HepG2 (cell line): Measurements from ENCODE around the gene CPXM1. TPM values are rescaled to one million over a fixed set of nuclear protein-coding genes. Genes with fewer than 3 reads are reported as not detected.

Source experiments
- HOXA5 ChIP-seq: sonication (generic); formaldehyde crosslinking; IDR thresholded peaks from 2 replicates; pipeline ENCODE4 v1.4.0; 2020; ENCODE audit warnings: missing genetic modification reagents
- KMT2B ChIP-seq: IDR thresholded peaks from 2 replicates; pipeline ENCODE4 v1.6.1; 2016; ENCODE audit warnings: missing genetic modification reagents, missing compliant biosample characterization
- MAFF ChIP-seq: IDR thresholded peaks from 2 replicates; pipeline ENCODE4 v1.6.1; 2011; ENCODE audit warnings: low read depth, low read length, improper control_type of control experiment
- MXD3 ChIP-seq: IDR thresholded peaks from 2 replicates; pipeline ENCODE4 v1.6.1; 2016; ENCODE audit warnings: mild to moderate bottlenecking, missing biosample characterization, missing genetic modification reagents
- NFIC ChIP-seq: IDR thresholded peaks from 2 replicates; pipeline ENCODE4 v1.6.1; 2012; ENCODE audit warnings: mild to moderate bottlenecking, low read length, inconsistent platforms
- REL ChIP-seq: sonication (generic); formaldehyde crosslinking; conservative IDR thresholded peaks from 2 replicates; pipeline ENCODE4 v1.8.0; 2022; ENCODE audit warnings: mild to moderate bottlenecking, missing genetic modification reagents, moderate library complexity
- SP1 ChIP-seq, 2 experiments: fragments of 450-650 bp in 1 of 2; sonication (generic) in 1 of 2; formaldehyde crosslinking in 1 of 2; IDR thresholded peaks; 2 replicates each; pipeline versions ENCODE4 v1.4.0 to v1.6.1; 2016 to 2020; ENCODE audit warnings: missing genetic modification reagents in 1 of 2
- TEAD2 ChIP-seq: sonication (generic); formaldehyde crosslinking; IDR thresholded peaks from 2 replicates; pipeline ENCODE4 v1.9.0; 2021; ENCODE audit warnings: missing genetic modification reagents
- THAP7 ChIP-seq: sonication (generic); formaldehyde crosslinking; IDR thresholded peaks from 2 replicates; pipeline ENCODE4 v1.8.1; 2023; ENCODE audit warnings: mild to moderate bottlenecking, missing genetic modification reagents
- THYN1 ChIP-seq: sonication (generic); formaldehyde crosslinking; IDR thresholded peaks from 2 replicates; pipeline ENCODE4 v1.8.1; 2023; ENCODE audit warnings: low read depth, mild to moderate bottlenecking, moderate library complexity, missing genetic modification reagents, borderline replicate concordance
- ZFP36L2 ChIP-seq: sonication (generic); formaldehyde crosslinking; IDR thresholded peaks from 2 replicates; pipeline ENCODE4 v1.4.0; 2020; ENCODE audit warnings: missing genetic modification reagents
- ZNF441 ChIP-seq: sonication (generic); formaldehyde crosslinking; IDR thresholded peaks from 2 replicates; pipeline ENCODE4 v1.7.0; 2021; ENCODE audit warnings: missing genetic modification reagents, borderline replicate concordance
- ZNF513 ChIP-seq: sonication (generic); formaldehyde crosslinking; conservative IDR thresholded peaks from 2 replicates; pipeline ENCODE4 v1.5.0; 2020; ENCODE audit warnings: missing genetic modification reagents
- ZNF558 ChIP-seq: sonication (generic); formaldehyde crosslinking; IDR thresholded peaks from 2 replicates; pipeline ENCODE4 v1.9.0; 2022; ENCODE audit warnings: mild to moderate bottlenecking, missing genetic modification reagents, borderline replicate concordance
- ZNF615 ChIP-seq: sonication (generic); formaldehyde crosslinking; IDR thresholded peaks from 2 replicates; pipeline ENCODE4 v1.5.0; 2020; ENCODE audit warnings: mild to moderate bottlenecking, missing genetic modification reagents, borderline replicate concordance
- ZNF687 ChIP-seq: sonication (generic); formaldehyde crosslinking; IDR thresholded peaks from 2 replicates; pipeline ENCODE4 v1.5.1; 2020; ENCODE audit warnings: mild to moderate bottlenecking, missing genetic modification reagents, moderate library complexity
- ZNF709 ChIP-seq: sonication (generic); formaldehyde crosslinking; IDR thresholded peaks from 2 replicates; pipeline ENCODE4 v1.5.0; 2020; ENCODE audit warnings: mild to moderate bottlenecking, missing genetic modification reagents
- ZNF737 ChIP-seq: sonication (generic); formaldehyde crosslinking; IDR thresholded peaks from 2 replicates; pipeline ENCODE4 v1.5.0; 2020; ENCODE audit warnings: missing genetic modification reagents, mild to moderate bottlenecking, borderline replicate concordance
- ZNF776 ChIP-seq: sonication (generic); formaldehyde crosslinking; IDR thresholded peaks from 2 replicates; pipeline ENCODE4 v1.4.0; 2020; ENCODE audit warnings: mild to moderate bottlenecking, missing genetic modification reagents
- ZNF878 ChIP-seq: sonication (generic); formaldehyde crosslinking; IDR thresholded peaks from 2 replicates; pipeline ENCODE4 v1.8.1; 2023; ENCODE audit warnings: mild to moderate bottlenecking, missing genetic modification reagents, moderate library complexity
- polyA plus RNA-seq, 8 experiments: library from polyadenylated mRNA; depleted of rRNA in 3 of 8; stranded (reverse) in 7 of 8; unstranded in 1 of 8; fragments of >200 nt; fragmentation: Illumina TruSeq in 4 of 8; extraction: Trizol in 4 of 8; gene quantifications; 2 replicates each; pipeline versions ENCODE4 v1.2.1 to v1.2.3, GENCODE V29; 2011 to 2016; ENCODE audit warnings: low read depth in 4 of 8, missing spikeins in 1 of 8, mixed read lengths in 1 of 8; ENCODE audit not compliant: insufficient read depth in 1 of 8
- total RNA-seq, 5 experiments: library from RNA; depleted of rRNA; stranded (reverse); fragments of >200 nt; fragmentation: Illumina TruSeq; extraction: Trizol; gene quantifications; 2 replicates each; pipeline ENCODE4 v1.2.3, GENCODE V29; 2016; ENCODE audit warnings: low read depth in 1 of 5

The CPXM1 gene
- total and polyA plus RNA-seq, 2 of the 13 experiments (the other 11 are each of a cell fraction or from before 2014, with no cell fraction given): 0.07 TPM; not detected in 1

GRCh38 chr20:2840138-2840966 lies 39.9 kb upstream of the CPXM1 start, which contains the start of the genes PCED1A and VPS16 (continued):
- TF ChIP-seq ZNF615 (CRISPR knock-in tag): no peak
- TF ChIP-seq SP1 (IDR thresholded peaks at IDR 0.05): no peak
- peak; percentile 59; the same call in 1 of the 2 replicates for TF ChIP-seq SP1 (CRISPR knock-in tag; IDR thresholded peaks at IDR 0.05)
- peak; percentile 97 for TF ChIP-seq HOXA5
- TF ChIP-seq ZNF737 (CRISPR knock-in tag): no peak; the same call in 1 of the 2 replicates
- TF ChIP-seq THAP7 (CRISPR knock-in tag): peak; percentile 80; the same call in 1 of the 2 replicates
- peak; percentile 85; the same call in 1 of the 2 replicates for TF ChIP-seq ZNF776
- TF ChIP-seq ZNF878: no peak
- TF ChIP-seq ZNF513 (CRISPR knock-in tag): no peak; the same call in 1 of the 2 replicates
- TF ChIP-seq ZNF709 (CRISPR knock-in tag): peak; percentile 95
- TF ChIP-seq TEAD2 (CRISPR knock-in tag): peak; percentile 69; the same call in 1 of the 2 replicates
- 0 out of 2 replicates have a peak, but pooled peaks have one; percentile 44 for TF ChIP-seq NFIC
- 0 out of 2 replicates have a peak, but pooled peaks have one; percentile 76 for TF ChIP-seq ZFP36L2 (CRISPR knock-in tag)
- peak; percentile 95 for TF ChIP-seq MXD3 (CRISPR knock-in tag)
- TF ChIP-seq MAFF: no peak
- TF ChIP-seq ZNF687 (CRISPR knock-in tag): peak; percentile 99
- peak; percentile 86; the same call in 1 of the 2 replicates for TF ChIP-seq ZNF558 (CRISPR knock-in tag)
- peak; percentile 97 for TF ChIP-seq KMT2B (CRISPR knock-in tag)
- TF ChIP-seq ZNF441 (CRISPR knock-in tag): peak; percentile 87
- TF ChIP-seq THYN1 (CRISPR knock-in tag): peak; percentile 41; the same call in 1 of the 2 replicates
- TF ChIP-seq REL (CRISPR knock-in tag): peak; percentile 77; the same call in 1 of the 2 replicates
